Mesothelial cell of epicardium (in vitro differentiated cells): Measurements from ENCODE around the gene MXRA7. TPM values are rescaled to one million over a fixed set of nuclear protein-coding genes. Genes with fewer than 3 reads are reported as not detected.

ENCODE experiments used
- DNase-seq, 2 experiments: peaks; one replicate each; pipeline ENCODE4 v3.0.0; 2021; ENCODE audit warnings: low spot score in 2 of 2; ENCODE audit not compliant: unreplicated experiment in 2 of 2
- H3K27ac Mint-ChIP-seq: 2 replicates; pipeline ENCODE4 v1.8.0; 2021; ENCODE audit warnings: mixed read lengths
- H3K27me3 Mint-ChIP-seq: 2 replicates; pipeline ENCODE4 v1.8.0; 2021; ENCODE audit warnings: low read depth, mixed read lengths
- H3K36me3 Mint-ChIP-seq: 2 replicates; pipeline ENCODE4 v1.8.0; 2021; ENCODE audit warnings: mixed read lengths
- H3K4me1 Mint-ChIP-seq: 2 replicates; pipeline ENCODE4 v1.8.0; 2021; ENCODE audit warnings: mixed read lengths
- H3K4me3 Mint-ChIP-seq: 2 replicates; pipeline ENCODE4 v1.8.0; 2021; ENCODE audit warnings: mild to moderate bottlenecking, moderate library complexity, mixed read lengths
- H3K9me3 Mint-ChIP-seq: 2 replicates; pipeline ENCODE4 v1.8.0; 2021; ENCODE audit warnings: mixed read lengths
- total RNA-seq: library from RNA; stranded (reverse); gene quantifications from 3 replicates; pipeline ENCODE4 v1.2.1, GENCODE V29; 2021
- TF ChIP-seq, protein P1 (sequence below): fragments of 200-600 bp; sonication (generic); IDR thresholded peaks from one replicate; pipeline ENCODE4 v1.5.0; 2021; ENCODE audit warnings: antibody characterized with exemption; ENCODE audit not compliant: unreplicated experiment

Gene MXRA7
- total RNA-seq, 1 donor from 2014 or later: 53.6 TPM

GRCh38 chr17:76673729-76674128, 37.0 kb downstream of the MXRA7 start:
- no peak overlapping the region for H3K4me3 Mint-ChIP-seq
- H3K9me3 Mint-ChIP-seq: no peaks in the 10 kb centered on the region
- DNase-seq: no peak
- no peaks in the 10 kb centered on the region for H3K36me3 Mint-ChIP-seq
- peaks cover 34% of the 10 kb centered on the region for H3K4me1 Mint-ChIP-seq
- peak overlapping the region; percentile 61 for H3K27ac Mint-ChIP-seq
- no peaks in the 10 kb centered on the region for H3K27me3 Mint-ChIP-seq
- TF ChIP-seq, protein P1, sequence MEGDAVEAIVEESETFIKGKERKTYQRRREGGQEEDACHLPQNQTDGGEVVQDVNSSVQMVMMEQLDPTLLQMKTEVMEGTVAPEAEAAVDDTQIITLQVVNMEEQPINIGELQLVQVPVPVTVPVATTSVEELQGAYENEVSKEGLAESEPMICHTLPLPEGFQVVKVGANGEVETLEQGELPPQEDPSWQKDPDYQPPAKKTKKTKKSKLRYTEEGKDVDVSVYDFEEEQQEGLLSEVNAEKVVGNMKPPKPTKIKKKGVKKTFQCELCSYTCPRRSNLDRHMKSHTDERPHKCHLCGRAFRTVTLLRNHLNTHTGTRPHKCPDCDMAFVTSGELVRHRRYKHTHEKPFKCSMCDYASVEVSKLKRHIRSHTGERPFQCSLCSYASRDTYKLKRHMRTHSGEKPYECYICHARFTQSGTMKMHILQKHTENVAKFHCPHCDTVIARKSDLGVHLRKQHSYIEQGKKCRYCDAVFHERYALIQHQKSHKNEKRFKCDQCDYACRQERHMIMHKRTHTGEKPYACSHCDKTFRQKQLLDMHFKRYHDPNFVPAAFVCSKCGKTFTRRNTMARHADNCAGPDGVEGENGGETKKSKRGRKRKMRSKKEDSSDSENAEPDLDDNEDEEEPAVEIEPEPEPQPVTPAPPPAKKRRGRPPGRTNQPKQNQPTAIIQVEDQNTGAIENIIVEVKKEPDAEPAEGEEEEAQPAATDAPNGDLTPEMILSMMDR: no peak

DNA sequence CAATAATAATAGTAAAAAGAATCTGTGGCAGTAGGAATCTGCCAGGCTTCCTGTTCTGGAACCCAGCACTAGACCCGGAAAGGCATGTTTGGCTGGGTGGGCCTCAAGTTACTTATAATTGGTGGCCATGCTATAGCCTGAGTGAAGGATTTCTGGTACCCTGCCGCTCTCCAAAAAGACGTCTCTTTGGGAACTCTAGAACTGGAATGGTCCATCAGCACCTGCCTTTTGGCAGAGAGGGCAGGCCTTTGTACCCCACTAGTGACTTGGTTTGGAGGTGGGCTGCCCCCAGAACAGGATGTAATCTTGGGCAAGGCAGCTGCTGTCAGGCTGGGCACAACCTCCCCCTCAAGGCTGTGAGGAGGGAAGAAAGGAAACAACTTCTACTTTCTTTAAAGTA, 37.9 kb downstream of the MXRA7 start:
- no peak for DNase-seq
- Mint-ChIP-seq H3K9me3 (no peaks in the 10 kb centered on the region), H3K36me3 (no peaks in the 10 kb centered on the region), H3K4me1 (peaks cover 37% of the 10 kb centered on the region), H3K4me3 (peak overlapping the region; percentile 82), H3K27me3 (no peaks in the 10 kb centered on the region), H3K27ac (peak overlapping the region; percentile 97)
- TF ChIP-seq, protein P1: no peak

GRCh38 chr17:76672270-76672851, 38.4 kb downstream of the MXRA7 start:
- TF ChIP-seq, protein P1: no peak
- Mint-ChIP-seq H3K27ac (peak overlapping the region; percentile 97), H3K4me1 (peaks cover 41% of the 10 kb centered on the region)

DNA sequence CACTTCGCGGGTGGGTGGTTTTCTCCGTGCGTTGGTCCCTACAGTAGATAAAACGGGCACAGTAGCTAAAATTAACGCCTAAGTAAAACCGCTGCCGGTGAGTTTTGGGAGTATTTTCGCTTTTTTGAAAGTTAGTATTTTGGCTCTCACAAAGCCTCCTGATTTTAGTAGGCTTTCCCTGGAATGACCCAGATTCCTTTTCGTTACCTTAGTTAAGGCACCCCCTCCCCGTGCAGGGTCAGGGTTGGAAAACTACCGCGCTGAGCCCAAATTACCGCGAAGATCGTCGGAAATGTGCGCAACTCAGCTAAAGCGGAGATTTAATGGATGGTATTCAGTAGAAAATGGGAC, 38.9 kb downstream of the MXRA7 start:
- H3K9me3 Mint-ChIP-seq: no peaks in the 10 kb centered on the region
- peak overlapping the region; percentile 97 for H3K27ac Mint-ChIP-seq
- peak overlapping the region; percentile 82 for H3K4me3 Mint-ChIP-seq
- H3K36me3 Mint-ChIP-seq: no peaks in the 10 kb centered on the region
- DNase-seq: no peak
- H3K27me3 Mint-ChIP-seq: no peaks in the 10 kb centered on the region
- H3K4me1 Mint-ChIP-seq: peaks cover 44% of the 10 kb centered on the region
- TF ChIP-seq, protein P1: no peak

More at GRCh38 chr17:76672270-76672851, 38.4 kb downstream of the MXRA7 start:
- Mint-ChIP-seq H3K9me3 (no peaks in the 10 kb centered on the region), H3K27me3 (no peaks in the 10 kb centered on the region), H3K36me3 (no peaks in the 10 kb centered on the region), H3K4me3 (peak overlapping the region; percentile 82)
- no peak for DNase-seq

DNA sequence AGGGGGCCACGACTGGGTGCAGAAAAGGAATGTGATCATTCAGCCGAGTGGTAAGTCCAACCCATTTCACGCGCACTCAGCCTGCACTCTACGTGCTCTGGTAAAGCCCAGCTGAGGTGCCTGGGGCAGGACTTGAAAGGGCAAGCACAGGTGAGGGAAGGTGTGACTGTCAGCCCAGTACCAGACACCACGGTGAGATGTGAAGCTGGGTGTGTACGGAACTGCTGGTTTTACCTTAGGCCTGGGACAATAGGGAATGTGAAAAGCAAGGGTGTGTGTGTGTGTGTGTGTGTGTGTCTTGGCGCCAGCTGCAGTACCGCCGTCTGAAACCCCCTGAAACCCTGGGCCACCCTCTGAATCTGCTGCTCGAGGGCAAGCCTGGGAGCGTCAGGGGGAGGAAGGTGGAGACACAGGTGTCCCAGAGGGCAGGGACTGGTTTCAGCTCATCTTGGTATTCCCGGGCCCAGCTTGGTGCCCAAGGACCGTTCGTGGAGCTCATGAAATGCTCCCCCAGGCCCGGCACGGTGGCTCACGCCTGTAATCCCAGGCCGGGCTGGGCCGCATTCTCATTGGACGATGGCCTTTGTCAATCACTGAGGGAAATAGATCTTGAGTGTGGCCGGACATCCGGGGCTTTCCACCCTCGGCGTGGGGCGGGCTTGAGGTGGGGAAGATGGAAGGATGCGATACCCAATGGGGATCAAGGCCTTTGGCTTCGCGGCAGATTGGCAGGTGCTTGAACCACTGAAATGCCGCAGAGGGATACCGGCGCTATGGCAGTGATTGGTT, 39.4 kb downstream of the MXRA7 start:
- Mint-ChIP-seq H3K4me1 (peaks cover 47% of the 10 kb centered on the region), H3K27me3 (no peaks in the 10 kb centered on the region), H3K4me3 (peak overlapping the region; percentile 82), H3K27ac (peak overlapping the region; percentile 97), H3K9me3 (no peaks in the 10 kb centered on the region), H3K36me3 (no peaks in the 10 kb centered on the region)
- peak; percentile 99 to 100 for DNase-seq
- TF ChIP-seq, protein P1: no peak
